Retinal pigment epithelial cell (primary cell): Measurements from ENCODE around the gene SOHLH1.

Experiments
- DNase-seq: peaks from one replicate; pipeline ENCODE4 v3.0.0-alpha.2; 2010; ENCODE audit warnings: low read depth
- H3K4me3 ChIP-seq: 2 replicates; pipeline ENCODE4 v1.5.1; 2011; ENCODE audit warnings: mild to moderate bottlenecking, low read length, control low read depth, moderate library complexity
- CTCF ChIP-seq: conservative IDR thresholded peaks from 2 replicates; pipeline ENCODE4 v1.5.1; 2011; ENCODE audit warnings: low read depth, low read length, control low read depth, inconsistent platforms

SOHLH1 gene

GRCh38 chr9:135664801-135665794, 34.2 kb downstream of the SOHLH1 start:
- TF ChIP-seq CTCF: no peak
- H3K4me3 ChIP-seq: no peak overlapping the region

GRCh38 chr9:135664266-135664665, 35.0 kb downstream of the SOHLH1 start:
- H3K4me3 ChIP-seq: no peak overlapping the region
- TF ChIP-seq CTCF: no peak
- DNase-seq: no peak

More at GRCh38 chr9:135664801-135665794, 34.2 kb downstream of the SOHLH1 start:
- no peak for DNase-seq

- no peak overlapping the region for H3K4me3 ChIP-seq
- DNase-seq: no peak
- no peak for TF ChIP-seq CTCF
Measured at GRCh38 chr9:135663857-135664256, 35.4 kb downstream of the SOHLH1 start.

- TF ChIP-seq CTCF: no peak
- H3K4me3 ChIP-seq: no peak overlapping the region
- DNase-seq: no peak
Measured at GRCh38 chr9:135663451-135663770, 35.9 kb downstream of the SOHLH1 start.

GRCh38 chr9:135662758-135663450, 36.4 kb downstream of the SOHLH1 start, which contains the start of gene LCN9:
Gene LCN9 (plus strand): TSS chr9:135663309. CDS start chr9:135663322, 13 bp downstream.
- DNase-seq: no peak

GRCh38 chr9:135661816-135662560, 37.3 kb downstream of the SOHLH1 start:
- no peak overlapping the region for H3K4me3 ChIP-seq
- no peak for TF ChIP-seq CTCF
- no peak for DNase-seq

More at GRCh38 chr9:135662758-135663450, 36.4 kb downstream of the SOHLH1 start, which contains the start of gene LCN9:
- H3K4me3 ChIP-seq: no peak within 1 kb of the TSS
- TF ChIP-seq CTCF: no peak
